ENCODE data around the gene CORIN. TPM values are rescaled to one million over a fixed set of nuclear protein-coding genes. Genes with fewer than 3 reads are reported as not detected.

Gene CORIN
- total and polyA plus RNA-seq, 2 of the 13 experiments (the other 11 are each of a cell fraction or from before 2014, with no cell fraction given), result 0.84 to 1.2 TPM

- ChIA-PET CTCF (ENCODE audit: low intra/inter-chr PET ratio, low total read pairs) (no interaction called here), POLR2A (no interaction called here)
- no peak for DNase-seq (ENCODE audit: low spot score)
- Histone ChIP-seq H3K9ac (ENCODE audit: insufficient read depth, low read depth, low read length) (no peak overlapping the region), H3K27ac (ENCODE audit: extremely low read length, insufficient read depth, low read length) (no peak overlapping the region), H3K4me1 (ENCODE audit: insufficient read depth, low read length) (no peaks in the 10 kb centered on the region), H3K9me3 (ENCODE audit: low read length) (no peaks in the 10 kb centered on the region), H3K4me2 (ENCODE audit: low read depth, low read length) (no peak overlapping the region), H3K79me2 (ENCODE audit: insufficient read depth, low read length) (no peaks in the 10 kb centered on the region), H3K36me3 (replicated peaks in 1 of 2; ENCODE audit: control insufficient read depth in 1 of 2, insufficient read depth in 2 of 2, low read length in 2 of 2) (no peaks in the 10 kb centered on the region), H3K27me3 (ENCODE audit: control insufficient read depth in 1 of 2, insufficient read depth in 2 of 2, low read length in 2 of 2) (no peaks in the 10 kb centered on the region), H4K20me1 (ENCODE audit: insufficient read depth, low read length) (no peaks in the 10 kb centered on the region), H3K4me3 (replicated peaks in 1 of 3; ENCODE audit: insufficient read depth in 1 of 3, low read depth in 2 of 3, low read length in 3 of 3) (no peak overlapping the region), H2AFZ (ENCODE audit: low read length) (no peak overlapping the region)
- 64% methylated on average over 3 of the region's 3 CpGs for WGBS (ENCODE audit: low lambda C conversion rate)
- no TSS peak for BruUV-seq (replicated peaks)
- no peak for ATAC-seq
- TF ChIP-seq FOXK2 (IDR thresholded peaks at IDR 0.05), result no peak
- TF ChIP-seq, protein P1, sequence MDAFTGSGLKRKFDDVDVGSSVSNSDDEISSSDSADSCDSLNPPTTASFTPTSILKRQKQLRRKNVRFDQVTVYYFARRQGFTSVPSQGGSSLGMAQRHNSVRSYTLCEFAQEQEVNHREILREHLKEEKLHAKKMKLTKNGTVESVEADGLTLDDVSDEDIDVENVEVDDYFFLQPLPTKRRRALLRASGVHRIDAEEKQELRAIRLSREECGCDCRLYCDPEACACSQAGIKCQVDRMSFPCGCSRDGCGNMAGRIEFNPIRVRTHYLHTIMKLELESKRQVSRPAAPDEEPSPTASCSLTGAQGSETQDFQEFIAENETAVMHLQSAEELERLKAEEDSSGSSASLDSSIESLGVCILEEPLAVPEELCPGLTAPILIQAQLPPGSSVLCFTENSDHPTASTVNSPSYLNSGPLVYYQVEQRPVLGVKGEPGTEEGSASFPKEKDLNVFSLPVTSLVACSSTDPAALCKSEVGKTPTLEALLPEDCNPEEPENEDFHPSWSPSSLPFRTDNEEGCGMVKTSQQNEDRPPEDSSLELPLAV (CRISPR knock-in tag; conservative IDR thresholded peaks at IDR 0.05; ENCODE audit: low read depth), result no peak
- no peak for TF ChIP-seq ZNF672 (CRISPR knock-in tag; IDR thresholded peaks at IDR 0.05)
- TF ChIP-seq, protein P2, sequence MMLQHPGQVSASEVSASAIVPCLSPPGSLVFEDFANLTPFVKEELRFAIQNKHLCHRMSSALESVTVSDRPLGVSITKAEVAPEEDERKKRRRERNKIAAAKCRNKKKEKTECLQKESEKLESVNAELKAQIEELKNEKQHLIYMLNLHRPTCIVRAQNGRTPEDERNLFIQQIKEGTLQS (CRISPR knock-in tag; IDR thresholded peaks at IDR 0.05), result no peak
- TF ChIP-seq CBX1 (IDR thresholded peaks at IDR 0.05; ENCODE audit: low read depth), result no peak
- TF ChIP-seq ADNP (CRISPR knock-in tag; IDR thresholded peaks at IDR 0.05), result no peak
- no peak for TF ChIP-seq BCL6 (CRISPR knock-in tag; IDR thresholded peaks at IDR 0.05)
- TF ChIP-seq ESRRA (CRISPR knock-in tag; IDR thresholded peaks at IDR 0.05; ENCODE audit: low read depth), result no peak
- no peak for TF ChIP-seq MBNL3 (CRISPR knock-in tag; conservative IDR thresholded peaks at IDR 0.05)
- intact Hi-C loops (cut with micrococcal nuclease; ENCODE audit: unreplicated experiment), result no loop called here
- no peak for FAIRE-seq
- in situ Hi-C loops (cut with HindIII; ENCODE audit: extremely low pct_ligation_motif_present, low pct_unique_long_range_greater_than_20kb), result no loop called here
Measured at GRCh38 chr4:47572981-47573380, 264.9 kb downstream of the CORIN start.

DNA sequence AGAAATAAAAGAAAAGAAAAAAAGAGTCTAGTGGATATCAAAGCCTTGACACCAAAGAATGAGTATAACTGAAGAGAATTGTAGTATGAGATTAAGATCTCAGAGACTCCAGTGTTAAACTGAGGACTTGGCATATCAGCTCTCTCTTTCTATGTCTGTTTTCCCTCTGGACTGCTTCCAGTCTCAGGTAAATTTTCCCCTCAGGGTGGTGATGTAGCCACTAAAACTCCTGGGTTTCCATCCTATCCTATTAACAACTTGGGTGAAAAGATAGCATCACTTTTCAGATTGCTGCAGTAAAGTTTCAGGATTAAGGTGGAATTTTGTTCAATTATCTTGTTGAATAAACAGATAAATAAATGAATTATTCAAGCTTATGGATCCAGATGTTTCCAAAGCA, 267.1 kb downstream of the CORIN start:
- no peak overlapping the region for H3K4me3 ChIP-seq (replicated peaks in 1 of 3; ENCODE audit: insufficient read depth in 1 of 3, low read depth in 2 of 3, low read length in 3 of 3)
- H3K27me3 ChIP-seq (ENCODE audit: control insufficient read depth in 1 of 2, insufficient read depth in 2 of 2, low read length in 2 of 2), result no peaks in the 10 kb centered on the region
- H4K20me1 ChIP-seq (ENCODE audit: insufficient read depth, low read length), result no peaks in the 10 kb centered on the region
- BruUV-seq (replicated peaks), result no TSS peak
- H3K4me2 ChIP-seq (ENCODE audit: low read depth, low read length), result no peak overlapping the region
- no peak overlapping the region for H3K9ac ChIP-seq (ENCODE audit: insufficient read depth, low read depth, low read length)
- ATAC-seq (no peak), FAIRE-seq (no peak), DNase-seq (ENCODE audit: low spot score) (no peak)
- H3K9me3 ChIP-seq (ENCODE audit: low read length), result no peaks in the 10 kb centered on the region
- H3K27ac ChIP-seq (ENCODE audit: extremely low read length, insufficient read depth, low read length), result no peak overlapping the region
- no peaks in the 10 kb centered on the region for H3K36me3 ChIP-seq (replicated peaks in 1 of 2; ENCODE audit: control insufficient read depth in 1 of 2, insufficient read depth in 2 of 2, low read length in 2 of 2)
- no peaks in the 10 kb centered on the region for H3K4me1 ChIP-seq (ENCODE audit: insufficient read depth, low read length)
- in situ Hi-C loops (cut with HindIII; ENCODE audit: extremely low pct_ligation_motif_present, low pct_unique_long_range_greater_than_20kb) (no loop called here), intact Hi-C loops (cut with micrococcal nuclease; ENCODE audit: unreplicated experiment) (no loop called here)
- H2AFZ ChIP-seq (ENCODE audit: low read length), result no peak overlapping the region
- ChIA-PET CTCF (ENCODE audit: low intra/inter-chr PET ratio, low total read pairs) (no interaction called here), POLR2A (no interaction called here)
- no peaks in the 10 kb centered on the region for H3K79me2 ChIP-seq (ENCODE audit: insufficient read depth, low read length)
- no peak for TF ChIP-seq ZNF235 (CRISPR knock-in tag; IDR thresholded peaks at IDR 0.05; ENCODE audit: borderline replicate concordance)
- no peak for TF ChIP-seq GLI4 (CRISPR knock-in tag; IDR thresholded peaks at IDR 0.05; ENCODE audit: borderline replicate concordance)
- TF ChIP-seq SMAD1 (CRISPR knock-in tag; IDR thresholded peaks at IDR 0.05; ENCODE audit: borderline replicate concordance, low read depth), result no peak
- no peak for TF ChIP-seq ARNT2 (CRISPR knock-in tag; IDR thresholded peaks at IDR 0.05; ENCODE audit: low read depth)
- no peak for TF ChIP-seq ZNF343 (CRISPR knock-in tag; IDR thresholded peaks at IDR 0.05)
- no peak for TF ChIP-seq HNRNPUL1 (IDR thresholded peaks at IDR 0.05; ENCODE audit: low read depth, low read length)
- no peak for TF ChIP-seq CHD2 (IDR thresholded peaks at IDR 0.05; ENCODE audit: low read depth, low read length)
- no peak for TF ChIP-seq ISL2 (CRISPR knock-in tag; IDR thresholded peaks at IDR 0.05)
- TF ChIP-seq, protein P3, sequence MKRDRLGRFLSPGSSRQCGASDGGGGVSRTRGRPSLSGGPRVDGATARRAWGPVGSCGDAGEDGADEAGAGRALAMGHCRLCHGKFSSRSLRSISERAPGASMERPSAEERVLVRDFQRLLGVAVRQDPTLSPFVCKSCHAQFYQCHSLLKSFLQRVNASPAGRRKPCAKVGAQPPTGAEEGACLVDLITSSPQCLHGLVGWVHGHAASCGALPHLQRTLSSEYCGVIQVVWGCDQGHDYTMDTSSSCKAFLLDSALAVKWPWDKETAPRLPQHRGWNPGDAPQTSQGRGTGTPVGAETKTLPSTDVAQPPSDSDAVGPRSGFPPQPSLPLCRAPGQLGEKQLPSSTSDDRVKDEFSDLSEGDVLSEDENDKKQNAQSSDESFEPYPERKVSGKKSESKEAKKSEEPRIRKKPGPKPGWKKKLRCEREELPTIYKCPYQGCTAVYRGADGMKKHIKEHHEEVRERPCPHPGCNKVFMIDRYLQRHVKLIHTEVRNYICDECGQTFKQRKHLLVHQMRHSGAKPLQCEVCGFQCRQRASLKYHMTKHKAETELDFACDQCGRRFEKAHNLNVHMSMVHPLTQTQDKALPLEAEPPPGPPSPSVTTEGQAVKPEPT (CRISPR knock-in tag; IDR thresholded peaks at IDR 0.05; ENCODE audit: low read depth), result no peak
- TF ChIP-seq ZNF558 (CRISPR knock-in tag; IDR thresholded peaks at IDR 0.05; ENCODE audit: borderline replicate concordance), result no peak

Data from HepG2 (cell line).